Subcutaneous preadipocyte (primary cell): Measurements from ENCODE around the gene ANKRD27. TPM values are rescaled to one million over a fixed set of nuclear protein-coding genes. Genes with fewer than 3 reads are reported as not detected.

Experiments used
- small RNA-seq: library from RNA; depleted of rRNA; stranded (forward); fragments of <200 nt; gene quantifications from one replicate; pipeline ENCODE3, GENCODE V24; 2012
- total RNA-seq: library from RNA; depleted of rRNA; stranded (reverse); fragments of >200 nt; gene quantifications from 2 replicates; pipeline ENCODE4 v1.2.3, GENCODE V29; 2012

Gene ANKRD27
- total RNA-seq, result 36.4 and 43.6 TPM in 2 replicates

DNA sequence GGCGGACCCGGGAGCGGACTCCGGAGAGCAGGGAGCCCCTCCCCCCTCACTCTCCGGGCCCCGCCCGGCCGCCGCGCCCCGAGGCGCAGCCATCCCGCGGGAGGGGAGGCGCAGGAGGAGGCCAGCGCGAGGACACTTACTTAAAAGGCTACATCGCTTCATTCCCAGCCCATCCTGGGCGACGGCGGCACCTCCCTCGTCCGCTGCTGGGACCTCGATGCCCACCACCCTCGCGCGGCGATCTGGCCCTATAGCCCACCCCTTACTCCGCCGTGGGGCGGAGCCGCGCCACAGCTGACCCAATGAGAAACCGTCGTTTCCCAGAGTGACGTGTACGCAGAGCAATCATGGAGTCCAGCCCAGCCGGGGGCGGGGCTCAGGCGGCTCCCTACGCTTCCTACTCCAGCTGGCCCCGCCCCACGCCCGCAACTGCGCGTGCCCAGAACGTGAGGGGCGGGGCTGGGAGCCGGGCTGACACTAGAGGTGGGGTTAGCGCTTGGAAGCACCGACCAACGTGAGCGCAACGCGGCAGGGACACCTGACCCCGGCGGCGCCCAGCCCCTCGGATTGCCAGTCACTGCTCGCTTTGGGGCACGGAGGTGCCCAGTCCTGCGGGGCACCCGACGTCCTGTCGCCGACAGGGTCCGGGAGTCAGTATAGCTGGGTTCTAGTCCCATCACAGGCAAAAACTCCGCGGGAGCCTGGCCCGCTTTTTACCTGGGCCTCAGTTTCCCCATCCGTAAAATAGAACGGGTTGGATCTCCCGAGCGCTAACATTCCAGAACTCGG is at the start of gene ANKRD27:
Gene ANKRD27, minus strand, starts transcription at position 250 of the 789 bp plus-strand sequence. CDS start 16,165 bp downstream, outside the sequence.

DNA sequence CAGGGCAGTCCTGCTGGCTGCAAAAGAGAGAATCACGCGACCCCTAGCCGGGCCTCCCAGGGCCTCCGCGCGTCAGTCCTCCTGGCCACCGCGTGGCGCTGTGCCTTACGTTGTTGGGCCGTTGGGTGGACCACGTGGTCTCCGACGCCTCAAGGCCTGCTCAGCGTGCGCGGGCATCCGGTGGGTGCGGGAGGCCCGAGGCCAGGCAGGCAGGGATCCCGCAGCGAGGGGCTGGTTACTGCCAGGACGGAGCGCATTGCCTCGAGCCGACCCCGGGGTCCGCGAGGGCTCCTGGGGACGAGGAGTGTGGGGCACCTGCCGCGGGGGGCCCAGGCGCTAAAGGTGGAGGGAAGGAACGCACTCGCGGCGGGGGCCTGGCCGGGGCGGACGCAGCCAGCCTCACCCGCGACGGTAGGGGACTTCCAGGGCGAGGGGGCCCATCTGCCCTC is 44.7 kb upstream of the ANKRD27 start, which contains the start of gene TDRD12:
Gene TDRD12, plus strand, starts transcription at position 157 of the 449 bp plus-strand sequence. CDS start 306 bp downstream, outside the sequence.

DNA sequence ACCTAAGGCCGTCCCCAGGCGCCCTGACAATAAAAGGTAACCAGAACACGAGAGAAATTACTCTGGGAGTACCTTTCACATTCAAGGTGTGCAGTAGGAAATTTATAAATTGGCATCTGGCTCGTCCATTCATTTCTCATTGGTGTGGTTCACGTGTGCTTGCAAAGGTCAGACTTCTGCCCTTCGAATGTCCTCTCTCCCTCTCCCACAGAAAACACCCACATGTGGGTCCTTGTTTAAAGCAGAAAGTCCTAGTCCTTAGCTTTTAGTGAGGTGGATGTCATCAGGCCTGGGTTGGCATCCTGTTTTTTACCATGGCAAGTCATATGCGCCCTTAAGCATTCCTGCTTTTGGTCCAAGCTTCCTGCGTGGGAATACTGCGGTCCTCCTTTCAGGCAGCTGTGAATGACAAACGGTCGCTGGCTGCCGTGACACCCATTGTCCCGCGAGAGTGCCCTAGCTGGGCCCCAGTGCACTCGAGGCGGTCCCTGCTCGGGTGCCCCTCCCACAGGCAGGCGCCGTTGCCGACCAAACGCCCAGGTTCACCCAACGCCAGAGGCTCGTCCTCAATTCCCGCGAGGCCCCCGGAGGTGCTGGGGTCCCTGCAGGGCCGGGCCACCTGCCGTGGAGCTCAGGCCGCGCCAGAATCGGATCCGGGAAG is 16.4 kb upstream of the ANKRD27 start, which contains the start of gene NUDT19:
Gene NUDT19, plus strand, starts transcription at position 531 of the 661 bp plus-strand sequence. CDS start 140 bp downstream, outside the sequence.

DNA sequence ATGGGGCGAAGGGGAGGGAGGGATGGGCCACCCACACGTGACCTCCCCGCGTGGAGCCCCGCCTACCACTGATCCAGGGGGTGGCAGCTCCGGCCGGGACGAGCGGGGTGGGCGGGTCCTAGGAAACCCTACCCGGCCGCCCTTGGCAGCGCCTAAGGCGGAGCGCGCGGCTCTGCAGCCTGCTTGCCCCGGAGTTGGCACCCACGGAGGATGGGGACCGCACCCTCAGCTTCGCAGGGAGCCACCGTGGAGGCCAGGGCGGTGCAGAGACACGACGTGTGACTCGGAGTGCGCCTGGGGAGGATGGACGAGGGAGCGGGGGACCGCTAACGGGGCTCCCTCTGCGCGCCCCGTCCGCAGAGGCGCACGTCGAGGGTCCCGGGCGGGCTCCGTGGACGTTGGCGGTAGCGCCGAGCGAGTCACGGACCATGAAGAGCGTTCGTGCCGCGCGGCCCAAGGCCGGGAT is 773 bp upstream of the ANKRD27 start, which contains the start of gene RGS9BP:
Gene RGS9BP, plus strand, starts transcription at position 129 of the 466 bp plus-strand sequence. CDS start 416 bp downstream, outside the sequence.

GRCh38 chr19:32580901-32581704 is 93.9 kb downstream of the ANKRD27 start, which contains the start of gene PDCD5:
Gene PDCD5, plus strand, starts transcription at chr19:32581190. Its CDS starts 72 bp downstream, at chr19:32581262.

Small RNA genes within 50 kb of the gene (small RNA-seq; reads per million reads assigned to genes)
- gene RN7SL789P (not detected), gene SNORA68B (0.38 reads per million, percentile 18 among the genes with 10 or more reads in this experiment)

Other genes starting within 250 kb of the ANKRD27 start
- gene PDCD5, start 94.0 kb downstream of the ANKRD27 start, total RNA-seq, result 80.9 and 114 TPM in 2 replicates
- 0.37 and 0.39 TPM in 2 replicates for gene RGS9BP, start 668 bp upstream of the ANKRD27 start, total RNA-seq
- 8.8 and 12.7 TPM in 2 replicates for gene NUDT19, start 16.6 kb upstream of the ANKRD27 start, total RNA-seq
- 0.20 and 0.73 TPM in 2 replicates for gene TDRD12, start 44.6 kb upstream of the ANKRD27 start, total RNA-seq
- 0.20 and 0.37 TPM in 2 replicates for gene SLC7A9, start 194.6 kb upstream of the ANKRD27 start, total RNA-seq